Hepatocyte (in vitro differentiated cells): ENCODE results near the gene ZNF221. TPM values are rescaled to one million over a fixed set of nuclear protein-coding genes. Genes with fewer than 3 reads are reported as not detected.

Source experiments
- DNase-seq: peaks from one replicate; pipeline ENCODE4 v3.0.0-alpha.2; 2016; ENCODE audit warnings: low spot score
- H2AFZ ChIP-seq: fragments of 200-600 bp; sonication (generic); 2 replicates; pipeline ENCODE4 v1.6.0; 2016; ENCODE audit warnings: antibody characterized with exemption, mild to moderate bottlenecking
- H3K27ac ChIP-seq: fragments of 200-600 bp; sonication (generic); 2 replicates; pipeline ENCODE4 v1.5.1; 2016; ENCODE audit warnings: mild to moderate bottlenecking
- H3K27me3 ChIP-seq: fragments of 200-600 bp; sonication (generic); 2 replicates; pipeline ENCODE4 v1.6.1; 2016
- H3K36me3 ChIP-seq: fragments of 200-600 bp; sonication (generic); replicated peaks from 2 replicates; pipeline ENCODE4 v1.5.1; 2016; ENCODE audit warnings: low read depth; ENCODE audit not compliant: insufficient read depth
- H3K4me1 ChIP-seq: fragments of 200-600 bp; sonication (generic); 2 replicates; pipeline ENCODE4 v1.5.1; 2016; ENCODE audit warnings: mild to moderate bottlenecking, moderate library complexity; ENCODE audit not compliant: insufficient read depth
- H3K4me2 ChIP-seq: fragments of 200-600 bp; sonication (generic); 2 replicates; pipeline ENCODE4 v1.6.0; 2016
- H3K4me3 ChIP-seq: fragments of 200-600 bp; sonication (generic); 2 replicates; pipeline ENCODE4 v1.5.1; 2016; ENCODE audit warnings: mild to moderate bottlenecking
- H3K79me2 ChIP-seq: fragments of 200-600 bp; sonication (generic); 2 replicates; pipeline ENCODE4 v1.6.0; 2017; ENCODE audit warnings: mild to moderate bottlenecking
- H3K9me2 ChIP-seq: fragments of 200-600 bp; sonication (generic); replicated peaks from 2 replicates; pipeline ENCODE4 v1.6.0; 2017; ENCODE audit warnings: mild to moderate bottlenecking; ENCODE audit not compliant: insufficient read depth
- H3K9me3 ChIP-seq: fragments of 200-600 bp; sonication (generic); 2 replicates; pipeline ENCODE4 v1.5.1; 2016; ENCODE audit warnings: low read depth, mild to moderate bottlenecking
- H4K20me1 ChIP-seq: fragments of 200-600 bp; sonication (generic); 2 replicates; pipeline ENCODE4 v1.6.0; 2016; ENCODE audit warnings: mild to moderate bottlenecking; ENCODE audit not compliant: insufficient read depth, poor library complexity, severe bottlenecking
- EZH2 ChIP-seq: fragments of 200-600 bp; sonication (generic); IDR thresholded peaks from 2 replicates; pipeline ENCODE4 v1.6.1; 2016; ENCODE audit warnings: antibody characterized with exemption, mild to moderate bottlenecking, borderline replicate concordance
- EZH2phosphoT487 ChIP-seq: fragments of 200-600 bp; sonication (generic); IDR thresholded peaks from one replicate; pipeline ENCODE4 v1.6.1; 2018; ENCODE audit warnings: antibody characterized with exemption, mild to moderate bottlenecking, low read depth, moderate library complexity; ENCODE audit not compliant: unreplicated experiment, severe bottlenecking
- WGBS: methylation state at CpG from one replicate; pipeline ENCODE4 v1.1.6; 2016; ENCODE audit warnings: low lambda C conversion rate; ENCODE audit errors: missing lambda C conversion rate; 5-methylcytosine and 5-hydroxymethylcytosine counted together
- polyA plus RNA-seq: library from polyadenylated mRNA; unstranded; fragments of >200 nt; fragmentation: Nextera tagmentation; extraction: Ambion mirVana; gene quantifications from 2 replicates; pipeline ENCODE4 v1.2.1, GENCODE V29; 2016
- total RNA-seq: library from RNA; depleted of rRNA; stranded (reverse); fragments of >200 nt; gene quantifications from 2 replicates; pipeline ENCODE4 v1.2.3, GENCODE V29; 2014
- TF ChIP-seq, protein P1 (sequence below): fragments of 200-600 bp; sonication (generic); IDR thresholded peaks from 2 replicates; pipeline ENCODE4 v1.5.1; 2016; ENCODE audit warnings: antibody characterized with exemption, mild to moderate bottlenecking; ENCODE audit not compliant: poor library complexity

ZNF221 gene
- total and polyA plus RNA-seq, 2 experiments from 2014 or later: 1.1 to 7.1 TPM

DNA sequence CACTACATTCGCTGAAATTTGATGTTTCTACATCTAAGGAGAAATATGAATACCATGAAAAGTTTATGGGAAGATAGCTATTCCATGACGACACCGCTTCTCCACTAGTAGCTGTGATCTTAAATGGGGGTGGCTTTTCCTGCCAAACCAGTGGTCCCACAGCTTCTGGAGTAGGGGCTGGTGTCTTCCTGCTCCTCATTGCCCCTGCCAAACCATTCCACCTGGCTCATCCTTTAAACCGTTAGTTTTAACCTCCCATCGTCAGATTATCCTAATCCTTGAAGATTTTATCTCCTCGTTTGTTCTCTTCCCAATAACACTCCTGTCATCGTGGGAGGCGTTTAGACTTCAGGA is 51.2 kb downstream of the ZNF221 start:
- DNase-seq: no peak
- H2AFZ ChIP-seq: peak overlapping the region; percentile 96
- TF ChIP-seq EZH2phosphoT487 (no peak), EZH2 (no peak)
- TF ChIP-seq, protein P1, sequence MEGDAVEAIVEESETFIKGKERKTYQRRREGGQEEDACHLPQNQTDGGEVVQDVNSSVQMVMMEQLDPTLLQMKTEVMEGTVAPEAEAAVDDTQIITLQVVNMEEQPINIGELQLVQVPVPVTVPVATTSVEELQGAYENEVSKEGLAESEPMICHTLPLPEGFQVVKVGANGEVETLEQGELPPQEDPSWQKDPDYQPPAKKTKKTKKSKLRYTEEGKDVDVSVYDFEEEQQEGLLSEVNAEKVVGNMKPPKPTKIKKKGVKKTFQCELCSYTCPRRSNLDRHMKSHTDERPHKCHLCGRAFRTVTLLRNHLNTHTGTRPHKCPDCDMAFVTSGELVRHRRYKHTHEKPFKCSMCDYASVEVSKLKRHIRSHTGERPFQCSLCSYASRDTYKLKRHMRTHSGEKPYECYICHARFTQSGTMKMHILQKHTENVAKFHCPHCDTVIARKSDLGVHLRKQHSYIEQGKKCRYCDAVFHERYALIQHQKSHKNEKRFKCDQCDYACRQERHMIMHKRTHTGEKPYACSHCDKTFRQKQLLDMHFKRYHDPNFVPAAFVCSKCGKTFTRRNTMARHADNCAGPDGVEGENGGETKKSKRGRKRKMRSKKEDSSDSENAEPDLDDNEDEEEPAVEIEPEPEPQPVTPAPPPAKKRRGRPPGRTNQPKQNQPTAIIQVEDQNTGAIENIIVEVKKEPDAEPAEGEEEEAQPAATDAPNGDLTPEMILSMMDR: no peak
- peak overlapping the region; percentile 78 for H3K4me3 ChIP-seq
- H3K27me3 ChIP-seq: no peaks in the 10 kb centered on the region
- peak overlapping the region; percentile 86 for H3K4me2 ChIP-seq
- H3K27ac ChIP-seq: peak overlapping the region; percentile 85
- peaks cover 3% of the 10 kb centered on the region for H3K9me3 ChIP-seq
- 21% methylated on average over 8 of the region's 8 CpGs for WGBS
- H3K36me3 ChIP-seq: no peaks in the 10 kb centered on the region
- peaks cover 26% of the 10 kb centered on the region for H3K79me2 ChIP-seq
- H3K4me1 ChIP-seq: peaks cover 10% of the 10 kb centered on the region
- no peaks in the 10 kb centered on the region for H3K9me2 ChIP-seq
- H4K20me1 ChIP-seq: no peaks in the 10 kb centered on the region

DNA sequence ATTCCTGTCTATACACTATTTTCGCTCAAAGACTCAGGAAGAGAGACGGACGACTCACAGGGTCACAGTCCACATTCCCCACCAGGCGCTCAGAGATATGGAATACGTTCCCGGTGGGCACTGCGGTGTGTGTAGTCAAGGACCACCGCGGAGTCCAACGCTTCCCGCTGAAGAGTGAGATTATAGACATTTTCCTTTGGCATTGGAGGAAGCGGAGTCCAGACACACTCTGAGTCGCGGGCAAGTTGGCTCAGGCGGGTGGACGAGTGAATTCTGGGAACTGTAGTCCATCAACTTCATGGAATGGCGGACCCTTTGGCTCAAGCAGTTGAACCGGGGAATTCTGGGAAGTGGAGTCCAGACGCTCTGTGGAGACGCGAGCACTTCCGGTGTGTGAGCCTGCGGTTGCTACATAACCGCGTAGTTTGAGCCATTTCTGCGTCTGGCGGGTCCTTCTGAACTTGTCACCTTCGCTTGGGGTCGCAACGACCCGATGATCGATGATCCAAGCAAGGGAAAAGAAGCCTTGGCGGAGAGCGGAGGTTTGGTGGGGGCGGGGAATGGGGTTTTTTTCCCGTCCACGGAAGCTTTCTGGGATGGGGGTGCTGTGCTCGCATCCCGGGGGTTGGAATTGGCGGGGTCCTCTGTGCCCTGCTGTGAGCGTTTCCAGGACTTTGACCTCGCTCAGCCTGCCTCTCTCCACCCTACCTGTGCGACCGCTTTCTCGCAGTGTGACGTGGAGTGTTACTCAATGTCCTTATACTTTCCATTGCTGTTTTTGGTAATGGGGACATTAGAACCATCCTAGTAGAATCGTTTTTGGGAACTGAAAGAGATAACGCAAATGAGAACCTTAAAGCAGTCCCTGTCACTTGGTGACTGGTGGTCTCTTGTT is 51.8 kb downstream of the ZNF221 start, which contains the start of gene ZNF230:
ZNF230 (plus strand) TSS at position 392 of the 895 bp plus-strand sequence. CDS start 4,122 bp downstream, outside the sequence.
- no peak for TF ChIP-seq EZH2
- peak within 1 kb of the TSS; percentile 85 for H3K27ac ChIP-seq

DNA sequence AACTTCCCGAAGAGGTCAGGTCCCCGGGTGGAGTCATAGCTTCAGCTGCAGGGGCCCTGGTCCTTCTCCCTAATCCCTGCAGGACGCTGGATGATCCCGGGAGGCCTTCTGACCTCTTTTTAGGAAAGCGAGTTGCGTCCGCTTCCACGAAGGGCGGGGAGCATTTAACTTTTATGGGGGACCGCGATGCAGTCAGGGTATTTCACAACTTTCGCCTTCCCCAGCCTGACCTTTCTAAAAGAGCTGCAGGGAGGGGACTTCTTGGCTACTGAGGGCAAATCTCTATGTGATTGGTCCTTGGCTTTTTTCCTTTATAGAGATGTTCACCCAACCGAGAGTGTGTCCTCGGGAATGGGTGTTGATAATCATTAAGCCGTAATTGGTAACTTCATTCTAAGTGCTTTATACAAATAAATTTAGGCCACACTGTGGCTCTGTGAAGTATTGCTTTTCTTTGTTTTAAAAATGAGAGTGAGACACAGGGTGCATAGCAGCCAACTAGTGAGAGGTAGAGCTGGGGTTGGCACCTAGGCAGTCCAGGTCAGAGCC is 52.5 kb downstream of the ZNF221 start:
- peaks cover 10% of the 10 kb centered on the region for H3K4me1 ChIP-seq
- peak; percentile 23 for DNase-seq
- peaks cover 26% of the 10 kb centered on the region for H3K79me2 ChIP-seq
- H3K9me3 ChIP-seq: peaks cover 12% of the 10 kb centered on the region
- H3K27ac ChIP-seq: peak overlapping the region; percentile 85
- no peaks in the 10 kb centered on the region for H3K9me2 ChIP-seq
- 5% methylated on average over 15 of the region's 15 CpGs for WGBS
- H2AFZ ChIP-seq: peak overlapping the region; percentile 94
- H4K20me1 ChIP-seq: no peaks in the 10 kb centered on the region
- TF ChIP-seq EZH2 (no peak), EZH2phosphoT487 (no peak)
- TF ChIP-seq, protein P1: no peak
- peak overlapping the region; percentile 82 for H3K4me3 ChIP-seq
- no peaks in the 10 kb centered on the region for H3K36me3 ChIP-seq
- peak overlapping the region; percentile 90 for H3K4me2 ChIP-seq
- no peaks in the 10 kb centered on the region for H3K27me3 ChIP-seq

More for the DNA sequence above, 51.8 kb downstream of the ZNF221 start, which contains the start of gene ZNF230:
- H3K36me3 ChIP-seq: no peaks in the 10 kb centered on the region
- peak; percentile 96 for DNase-seq
- peaks cover 10% of the 10 kb centered on the region for H3K4me1 ChIP-seq
- peak within 1 kb of the TSS; percentile 82 for H3K4me3 ChIP-seq
- no peaks in the 10 kb centered on the region for H4K20me1 ChIP-seq
- H3K4me2 ChIP-seq: peak within 1 kb of the TSS; percentile 90
- peaks cover 26% of the 10 kb centered on the region for H3K79me2 ChIP-seq
- no peaks in the 10 kb centered on the region for H3K9me2 ChIP-seq
- H2AFZ ChIP-seq: peak within 1 kb of the TSS; percentile 96
- H3K27me3 ChIP-seq: no peaks in the 10 kb centered on the region
- WGBS: under 1% methylated on average over 48 of the region's 48 CpGs
- H3K9me3 ChIP-seq: peaks cover 9% of the 10 kb centered on the region

DNA sequence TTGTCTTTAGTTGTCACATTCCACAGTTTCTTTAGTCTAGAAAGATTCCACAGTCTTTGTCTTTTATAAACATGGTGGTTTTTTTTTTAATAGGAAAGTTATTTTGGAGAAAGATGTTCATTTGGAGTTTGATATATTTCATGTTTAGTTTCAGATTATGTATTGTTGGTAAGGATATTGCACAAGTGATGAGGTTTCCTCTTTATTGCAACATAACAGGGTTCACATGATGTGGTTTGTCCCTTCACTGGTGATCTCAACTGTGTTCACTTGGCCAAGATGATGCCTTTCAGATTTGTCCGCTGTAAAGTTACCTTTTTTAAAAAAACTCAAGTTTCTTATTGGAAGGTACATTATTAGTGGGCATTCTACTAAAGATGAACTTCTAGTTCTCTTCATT is 54.9 kb downstream of the ZNF221 start:
- TF ChIP-seq EZH2 (no peak), EZH2phosphoT487 (no peak)
- TF ChIP-seq, protein P1: no peak
- no peak overlapping the region for H3K4me2 ChIP-seq
- H3K9me2 ChIP-seq: no peaks in the 10 kb centered on the region
- no peak for DNase-seq
- H3K9me3 ChIP-seq: peaks cover 35% of the 10 kb centered on the region
- H2AFZ ChIP-seq: no peak overlapping the region
- no peaks in the 10 kb centered on the region for H3K27me3 ChIP-seq
- H3K4me3 ChIP-seq: no peak overlapping the region
- H3K36me3 ChIP-seq: peaks cover 16% of the 10 kb centered on the region
- no peaks in the 10 kb centered on the region for H4K20me1 ChIP-seq
- 100% methylated on average over 1 of the region's 1 CpG for WGBS
- peaks cover 26% of the 10 kb centered on the region for H3K79me2 ChIP-seq
- H3K4me1 ChIP-seq: peaks cover 10% of the 10 kb centered on the region
- no peak overlapping the region for H3K27ac ChIP-seq
